ENCODE data around the gene RTTN. TPM values are rescaled to one million over a fixed set of nuclear protein-coding genes. Genes with fewer than 3 reads are reported as not detected.
"Not testable (repeated sequence)": the region's sequence is repeated elsewhere in the genome, so short reads cannot be mapped to it uniquely, and the experiment has no call there.

RTTN gene
- total and polyA plus RNA-seq, 2 donors (not counting 3 experiments of a cell fraction or from before 2014, with no cell fraction given) = 3.1 to 17.4 TPM

DNA sequence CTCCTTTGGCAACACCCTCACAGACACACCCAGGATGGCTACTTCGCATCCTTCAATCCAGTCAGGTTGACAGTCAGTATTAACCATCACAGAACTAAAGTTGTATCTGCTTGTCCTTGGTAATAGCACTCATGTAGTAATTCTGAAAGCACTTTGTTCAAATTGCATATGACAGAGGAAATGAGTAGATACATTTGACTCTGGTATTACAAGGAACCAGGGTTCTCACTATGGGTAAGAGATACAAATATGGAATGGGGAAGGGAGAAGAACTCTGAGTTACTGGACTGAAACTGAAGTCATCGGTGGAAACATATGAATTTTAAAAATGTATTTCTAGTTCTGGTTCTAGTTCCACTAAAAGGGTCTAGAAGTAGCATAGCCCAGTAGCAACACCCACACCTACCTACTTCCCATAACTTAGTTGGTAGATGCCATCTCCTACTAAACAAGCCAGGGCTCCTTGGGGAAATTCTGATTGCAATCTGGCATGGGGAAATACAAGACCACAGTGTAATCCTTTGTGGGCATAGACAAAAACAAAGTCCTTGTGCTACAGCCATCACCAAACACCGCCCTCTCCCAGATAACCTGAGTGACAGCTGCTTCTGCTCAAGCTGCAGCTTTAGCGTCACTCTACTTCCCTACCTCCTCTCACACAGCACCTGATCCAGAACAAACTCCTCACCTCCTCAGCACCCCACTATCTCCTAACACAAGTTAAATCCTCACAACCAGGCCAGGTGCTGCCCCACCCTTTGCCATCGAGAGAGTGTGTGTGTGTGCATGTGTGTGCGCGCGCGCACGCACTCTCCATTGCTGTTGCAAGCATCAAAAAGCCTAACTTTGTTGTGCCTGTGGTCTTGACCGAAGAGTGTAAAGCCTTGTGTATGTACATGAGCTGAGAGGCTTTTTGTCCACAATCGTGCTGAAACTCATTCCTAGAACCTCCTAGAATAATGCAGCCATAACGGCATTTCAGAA, 226.5 kb downstream of the RTTN start:
- intact Hi-C loops (cut with micrococcal nuclease) (no loop called here), dilution Hi-C loops (cut with MboI; ENCODE audit: extremely low pct_ligation_motif_present, low sequenced_read_pairs) (no loop called here)
- BruUV-seq (replicated peaks) = no TSS peak
- H3K27ac ChIP-seq (ENCODE audit: insufficient read depth, low read depth, low read length) = no peak overlapping the region
- ChIA-PET CTCF (no interaction called here), POLR2A (no interaction called here)
- no peak overlapping the region for H2AFZ ChIP-seq (ENCODE audit: low read depth, low read length)
- no peak overlapping the region for H3K9ac ChIP-seq (replicated peaks; ENCODE audit: extremely low read depth, insufficient read depth, low read length)
- H3K4me2 ChIP-seq (ENCODE audit: insufficient read depth, low read length) = no peak overlapping the region
- no peaks in the 10 kb centered on the region for H3K9me1 ChIP-seq (replicated peaks; ENCODE audit: control insufficient read depth, extremely low read depth, insufficient read depth, low read length)
- no peaks in the 10 kb centered on the region for H3K79me2 ChIP-seq (ENCODE audit: control insufficient read depth, insufficient read depth, low read length)
- FAIRE-seq (no peak), DNase-seq (ENCODE audit: low read depth, low spot score) (no peak)
- TF ChIP-seq FOS (IDR thresholded peaks at IDR 0.05; ENCODE audit: borderline replicate concordance, insufficient read depth, low read length) (no peak), POLR2A (IDR thresholded peaks at IDR 0.05; ENCODE audit: low read depth, low read length) (no peak), MYC (IDR thresholded peaks at IDR 0.05; ENCODE audit: low read depth, low read length) (no peak), EZH2 (IDR thresholded peaks at IDR 0.05; ENCODE audit: borderline replicate concordance, low read depth, low read length, severe bottlenecking) (no peak), POLR2AphosphoS5 (IDR thresholded peaks at IDR 0.05; ENCODE audit: insufficient read depth, low read depth, low read length) (no peak), GATA2 (IDR thresholded peaks at IDR 0.05; ENCODE audit: insufficient read depth, insufficient read length, low read depth, low read length) (no peak)
- TF ChIP-seq, protein P1, sequence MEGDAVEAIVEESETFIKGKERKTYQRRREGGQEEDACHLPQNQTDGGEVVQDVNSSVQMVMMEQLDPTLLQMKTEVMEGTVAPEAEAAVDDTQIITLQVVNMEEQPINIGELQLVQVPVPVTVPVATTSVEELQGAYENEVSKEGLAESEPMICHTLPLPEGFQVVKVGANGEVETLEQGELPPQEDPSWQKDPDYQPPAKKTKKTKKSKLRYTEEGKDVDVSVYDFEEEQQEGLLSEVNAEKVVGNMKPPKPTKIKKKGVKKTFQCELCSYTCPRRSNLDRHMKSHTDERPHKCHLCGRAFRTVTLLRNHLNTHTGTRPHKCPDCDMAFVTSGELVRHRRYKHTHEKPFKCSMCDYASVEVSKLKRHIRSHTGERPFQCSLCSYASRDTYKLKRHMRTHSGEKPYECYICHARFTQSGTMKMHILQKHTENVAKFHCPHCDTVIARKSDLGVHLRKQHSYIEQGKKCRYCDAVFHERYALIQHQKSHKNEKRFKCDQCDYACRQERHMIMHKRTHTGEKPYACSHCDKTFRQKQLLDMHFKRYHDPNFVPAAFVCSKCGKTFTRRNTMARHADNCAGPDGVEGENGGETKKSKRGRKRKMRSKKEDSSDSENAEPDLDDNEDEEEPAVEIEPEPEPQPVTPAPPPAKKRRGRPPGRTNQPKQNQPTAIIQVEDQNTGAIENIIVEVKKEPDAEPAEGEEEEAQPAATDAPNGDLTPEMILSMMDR (IDR thresholded peaks at IDR 0.05; ENCODE audit: extremely low read depth in 1 of 2, insufficient read depth in 1 of 2, low read depth in 1 of 2, low read length in 2 of 2) = no peak
- no peaks in the 10 kb centered on the region for H3K9me3 ChIP-seq (replicated peaks; ENCODE audit: control insufficient read depth, insufficient read depth, low read length)
- H3K4me3 ChIP-seq (replicated peaks in 1 of 3; ENCODE audit: insufficient read depth in 1 of 3, low read depth in 1 of 3, low read length in 3 of 3) = no peak overlapping the region
- no peaks in the 10 kb centered on the region for H4K20me1 ChIP-seq (replicated peaks; ENCODE audit: control insufficient read depth, extremely low read depth, insufficient read depth, low read length)
- H3K36me3 ChIP-seq (ENCODE audit: control insufficient read depth in 2 of 2, extremely low read depth in 1 of 2, insufficient read depth in 2 of 2, low read length in 2 of 2) = no peaks in the 10 kb centered on the region
- H3K4me1 ChIP-seq (ENCODE audit: control insufficient read depth, extremely low read depth, insufficient read depth, low read length) = no peaks in the 10 kb centered on the region
- H3K27me3 ChIP-seq (ENCODE audit: control insufficient read depth in 2 of 2, insufficient read depth in 2 of 2, low read length in 2 of 2) = no peaks in the 10 kb centered on the region

DNA sequence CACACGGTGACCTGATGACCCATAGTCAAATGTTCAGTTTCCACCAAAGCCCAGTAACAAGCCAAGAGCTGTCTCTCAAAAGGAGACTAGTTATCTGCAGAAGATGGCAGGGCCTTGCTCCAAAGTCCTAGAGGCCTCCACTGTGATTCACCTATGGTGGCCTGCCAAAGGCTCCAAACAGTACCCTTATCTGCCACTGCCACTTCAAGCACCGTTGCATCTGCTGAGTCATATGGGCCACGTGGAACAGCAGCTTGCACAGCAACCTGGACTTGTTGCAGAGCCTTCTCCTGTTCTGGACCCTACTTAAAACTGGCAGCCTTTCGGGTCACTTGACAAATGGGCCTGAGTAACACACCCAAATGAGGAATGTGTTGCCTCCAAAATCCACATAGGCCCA, 230.2 kb downstream of the RTTN start:
- POLR2A ChIA-PET, FAIRE-seq: not testable (repeated sequence)

More for the DNA sequence above, 230.2 kb downstream of the RTTN start:
- H3K9me1 ChIP-seq (replicated peaks; ENCODE audit: control insufficient read depth, extremely low read depth, insufficient read depth, low read length); H3K27me3 ChIP-seq (ENCODE audit: control insufficient read depth in 2 of 2, insufficient read depth in 2 of 2, low read length in 2 of 2); H3K4me1 ChIP-seq (ENCODE audit: control insufficient read depth, extremely low read depth, insufficient read depth, low read length); CTCF ChIA-PET; H3K4me2 ChIP-seq (ENCODE audit: insufficient read depth, low read length); H3K36me3 ChIP-seq (ENCODE audit: control insufficient read depth in 2 of 2, extremely low read depth in 1 of 2, insufficient read depth in 2 of 2, low read length in 2 of 2); H3K9ac ChIP-seq (replicated peaks; ENCODE audit: extremely low read depth, insufficient read depth, low read length); H4K20me1 ChIP-seq (replicated peaks; ENCODE audit: control insufficient read depth, extremely low read depth, insufficient read depth, low read length); H3K9me3 ChIP-seq (replicated peaks; ENCODE audit: control insufficient read depth, insufficient read depth, low read length); H3K4me3 ChIP-seq (replicated peaks in 1 of 3; ENCODE audit: insufficient read depth in 1 of 3, low read depth in 1 of 3, low read length in 3 of 3); DNase-seq (ENCODE audit: low read depth, low spot score); intact Hi-C loops (cut with micrococcal nuclease); H3K27ac ChIP-seq (ENCODE audit: insufficient read depth, low read depth, low read length); H2AFZ ChIP-seq (ENCODE audit: low read depth, low read length); BruUV-seq (replicated peaks); dilution Hi-C loops (cut with MboI; ENCODE audit: extremely low pct_ligation_motif_present, low sequenced_read_pairs); H3K79me2 ChIP-seq (ENCODE audit: control insufficient read depth, insufficient read depth, low read length): not testable (repeated sequence)
